Spleen (tissue), 11 donors: ENCODE data around the gene SORCS2. TPM values are rescaled to one million over a fixed set of nuclear protein-coding genes. Genes with fewer than 3 reads are reported as not detected.

ENCODE experiments used
- DNase-seq: peaks from one replicate; pipeline ENCODE4 v3.0.0-alpha.2; 2020
- H3K27ac ChIP-seq, 8 donors: fragments of 200-600 bp; sonication (generic) in 7 of 8; 1 replicate in 4 of 8; 2 replicates in 4 of 8; pipeline versions ENCODE4 v1.5.0 to v1.8.0; 2016 to 2021; ENCODE audit warnings: inconsistent platforms in 4 of 8, mild to moderate bottlenecking in 4 of 8, moderate library complexity in 1 of 8
- H3K27me3 ChIP-seq, 7 donors: fragments of 200-600 bp; sonication (generic) in 6 of 7; replicated peaks in 1 of 7; 1 replicate in 4 of 7; 2 replicates in 3 of 7; pipeline versions ENCODE4 v1.5.0 to v1.8.0; 2016 to 2021; ENCODE audit warnings: inconsistent platforms in 3 of 7, mild to moderate bottlenecking in 1 of 7
- H3K36me3 ChIP-seq, 6 donors: fragments of 200-600 bp; sonication (generic) in 5 of 6; 1 replicate in 4 of 6; 2 replicates in 2 of 6; pipeline versions ENCODE4 v1.5.0 to v1.8.0; 2016 to 2021; ENCODE audit warnings: inconsistent platforms in 2 of 6
- H3K4me1 ChIP-seq, 6 donors: fragments of 200-600 bp; sonication (generic) in 5 of 6; 1 replicate in 3 of 6; 2 replicates in 3 of 6; pipeline versions ENCODE4 v1.5.0 to v1.8.0; 2016 to 2021; ENCODE audit warnings: inconsistent platforms in 3 of 6
- H3K4me3 ChIP-seq, 8 donors: fragments of 200-600 bp; sonication (generic) in 7 of 8; 1 replicate in 4 of 8; 2 replicates in 4 of 8; pipeline versions ENCODE4 v1.5.0 to v1.8.0; 2016 to 2021; ENCODE audit warnings: inconsistent platforms in 4 of 8, mild to moderate bottlenecking in 4 of 8, moderate library complexity in 2 of 8
- H3K9me3 ChIP-seq, 8 donors: fragments of 200-600 bp; sonication (generic) in 7 of 8; 1 replicate in 4 of 8; 2 replicates in 4 of 8; pipeline versions ENCODE4 v1.5.0 to v1.8.0; 2016 to 2021; ENCODE audit warnings: inconsistent platforms in 4 of 8
- CTCF ChIP-seq, 11 experiments: fragments of 200-600 bp in 7 of 11; fragments of 450-650 bp in 4 of 11; sonication (generic) in 4 of 11; IDR thresholded peaks in 8 of 11; conservative IDR thresholded peaks in 3 of 11; 1 replicate in 7 of 11; 2 replicates in 4 of 11; pipeline versions ENCODE4 v1.4.0 to v1.8.0; 2016 to 2021; ENCODE audit warnings: antibody characterized with exemption in 11 of 11, inconsistent platforms in 4 of 11, mild to moderate bottlenecking in 1 of 11
- POLR2A ChIP-seq, 3 donors: fragments of 450-650 bp; IDR thresholded peaks; one replicate each; pipeline ENCODE4 v1.5.1; 2017; ENCODE audit warnings: antibody characterized with exemption in 3 of 3, mild to moderate bottlenecking in 1 of 3
- POLR2AphosphoS5 ChIP-seq, 3 donors: sonication (generic); formaldehyde crosslinking; IDR thresholded peaks; one replicate each; pipeline ENCODE4 v1.5.1; 2017; ENCODE audit warnings: antibody characterized with exemption in 3 of 3
- WGBS, 5 donors: extraction: QIAGEN DNeasy Blood & Tissue Kit in 3 of 5; methylation state at CpG; one replicate each; pipeline versions ENCODE4 v1.1.5 to v1.1.7; 2013 to 2018; 5-methylcytosine and 5-hydroxymethylcytosine counted together
- intact Hi-C: fragments of 100-400 bp; cut with DNase I; formaldehyde crosslinking; loops from one replicate; pipeline ENCODE4 v1.15.0; 2023; ENCODE audit warnings: low total_unique reads
- polyA plus RNA-seq, 3 donors: library from polyadenylated mRNA; stranded (reverse); fragments of 200-250 nt; gene quantifications; one replicate each; pipeline ENCODE4 v1.2.1, GENCODE V29; 2013
- total RNA-seq, 7 donors: library from RNA; depleted of rRNA in 3 of 7; stranded (reverse); fragments of >200 nt in 3 of 7; fragmentation: NEBNext Ultra II Directional in 4 of 7; extraction: Animal tissue kit (Norgen Biotek cat#: 25700) in 4 of 7; gene quantifications; one replicate each; pipeline versions ENCODE4 v1.1.0 to v1.2.1, GENCODE V29; 2016 to 2021
- donor health status: healthy with polysubstance abuse.
- donor health status: DM: no; HTN: no; CAD: no; lungs with moderate emphysema.
- donor health status: DM: no; HTN: no; CAD: no.
- donor health status: Bipolar disorder and iron deficiency.
- donor health status: healthy.
- donor health status: DM: no; HTN: no; CAD: no.
- donor health status: DM: yes; HTN: yes; CAD: no.

The SORCS2 gene
- total and polyA plus RNA-seq, 10 donors, result 0.33 to 1.6 (median 0.60) TPM

GRCh38 chr4:7499661-7500060 is 307.3 kb downstream of the SORCS2 start:
- Histone ChIP-seq H3K4me1 (no peaks in the 10 kb centered on the region), H3K27me3 (peaks cover 0 to 25% (median 0%) of the 10 kb centered on the region in 7 donors), H3K4me3 (no peak overlapping the region), H3K36me3 (no peaks in the 10 kb centered on the region), H3K27ac (no peak overlapping the region), H3K9me3 (peaks cover 0 to 2% (median 0%) of the 10 kb centered on the region in 8 donors)
- no peak for DNase-seq
- TF ChIP-seq POLR2AphosphoS5 (IDR thresholded peaks at IDR 0.05) (no peak), POLR2A (IDR thresholded peaks at IDR 0.05) (no peak), CTCF (IDR thresholded peaks at IDR 0.05 in 8 of 11, conservative IDR thresholded peaks at IDR 0.05 in 3 of 11) (no peak)
- WGBS, 5 donors, result 85 to 89% (median 87%) methylated on average over 13 to 16 of the region's 16 CpGs
- intact Hi-C loops, result no loop called here

DNA sequence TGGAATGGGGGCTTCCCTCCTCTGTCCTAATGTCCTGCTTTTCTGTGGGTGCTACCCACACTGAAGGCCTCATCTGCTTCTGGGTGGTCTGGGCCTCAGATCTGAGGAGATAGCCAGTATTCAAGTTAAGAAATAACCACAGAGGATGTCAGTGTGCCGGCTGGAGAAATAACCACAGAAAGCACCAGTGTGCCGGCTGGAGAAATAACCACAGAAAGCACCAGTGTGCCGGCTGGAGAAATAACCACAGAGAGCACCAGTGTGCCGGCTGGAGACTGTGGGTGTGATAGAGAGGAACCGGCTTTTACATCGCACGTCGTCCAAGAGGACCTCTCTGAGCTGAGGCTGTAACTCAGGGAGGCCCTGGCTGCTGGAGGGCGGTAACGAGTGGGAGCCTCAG is 308.1 kb downstream of the SORCS2 start:
- Histone ChIP-seq H3K27me3 (peaks cover 0 to 29% (median 0%) of the 10 kb centered on the region in 7 donors), H3K36me3 (no peaks in the 10 kb centered on the region), H3K4me1 (no peaks in the 10 kb centered on the region), H3K4me3 (no peak overlapping the region), H3K27ac (no peak overlapping the region), H3K9me3 (no peaks in the 10 kb centered on the region)
- WGBS, 5 donors, result 37 to 54% (median 43%) methylated on average over 10 of the region's 10 CpGs
- no peak for TF ChIP-seq CTCF (IDR thresholded peaks at IDR 0.05 in 8 of 11, conservative IDR thresholded peaks at IDR 0.05 in 3 of 11)
- TF ChIP-seq POLR2AphosphoS5 (IDR thresholded peaks at IDR 0.05), result no peak
- no peak for TF ChIP-seq POLR2A (IDR thresholded peaks at IDR 0.05)
- intact Hi-C loops, result no loop called here
- no peak for DNase-seq

DNA sequence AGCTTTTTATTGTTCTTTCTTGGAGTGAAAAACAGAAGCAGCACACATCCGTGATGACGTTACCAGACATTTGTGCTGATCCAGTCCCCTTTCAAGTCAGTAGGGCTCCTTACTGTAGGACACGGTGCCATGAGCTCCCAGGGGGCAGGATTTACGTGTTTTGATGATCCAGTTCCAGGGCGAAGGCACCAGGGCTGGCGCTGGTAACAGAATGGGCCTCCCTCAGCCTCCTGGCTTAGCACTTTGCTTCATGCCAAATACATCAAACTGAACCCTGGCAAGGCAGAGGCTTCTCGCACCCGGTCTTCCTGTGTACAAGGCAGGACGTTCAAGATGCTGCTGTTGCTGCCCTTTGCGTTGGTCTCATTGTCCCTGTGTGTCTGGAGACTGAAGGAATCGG is 309.0 kb downstream of the SORCS2 start:
- intact Hi-C loops, result no loop called here
- no peak for TF ChIP-seq POLR2AphosphoS5 (IDR thresholded peaks at IDR 0.05)
- TF ChIP-seq CTCF (IDR thresholded peaks at IDR 0.05 in 8 of 11, conservative IDR thresholded peaks at IDR 0.05 in 3 of 11), result no peak
- no peak for TF ChIP-seq POLR2A (IDR thresholded peaks at IDR 0.05)
- H3K4me3 ChIP-seq, result no peak overlapping the region
- H3K36me3 ChIP-seq, result no peaks in the 10 kb centered on the region
- H3K9me3 ChIP-seq, result no peaks in the 10 kb centered on the region
- DNase-seq, result no peak
- H3K27ac ChIP-seq, result no peak overlapping the region
- WGBS, 5 donors, result 69 to 78% (median 74%) methylated on average over 11 of the region's 11 CpGs
- H3K27me3 ChIP-seq, result peaks cover 0 to 37% (median 0%) of the 10 kb centered on the region in 7 donors
- H3K4me1 ChIP-seq, result no peaks in the 10 kb centered on the region

- Histone ChIP-seq H3K4me1 (no peaks in the 10 kb centered on the region), H3K27ac (no peak overlapping the region), H3K4me3 (no peak overlapping the region), H3K36me3 (no peaks in the 10 kb centered on the region), H3K9me3 (no peaks in the 10 kb centered on the region), H3K27me3 (peaks cover 0 to 37% (median 0%) of the 10 kb centered on the region in 7 donors)
- DNase-seq, result no peak
- no peak for TF ChIP-seq POLR2A (IDR thresholded peaks at IDR 0.05)
- WGBS, 5 donors, result 49 to 78% (median 68%) methylated on average over 6 to 11 of the region's 11 CpGs
- intact Hi-C loops, result no loop called here
Measured at GRCh38 chr4:7501873-7502272, 309.5 kb downstream of the SORCS2 start.
